Activated T-cell treated with anti-CD3 and anti-CD28 coated beads for 24 hours (primary cell): ENCODE results near the gene SELL.
A peak's percentile ranks its signal among the peaks of the same experiment; 100 is the strongest.
"Not testable (repeated sequence)": the region's sequence is repeated elsewhere in the genome, so short reads cannot be mapped to it uniquely, and the experiment has no call there.

Experiments
- DNase-seq: peaks from one replicate; pipeline ENCODE4 v3.0.0-alpha.2; 2020; ENCODE audit warnings: low read depth

SELL gene

DNA sequence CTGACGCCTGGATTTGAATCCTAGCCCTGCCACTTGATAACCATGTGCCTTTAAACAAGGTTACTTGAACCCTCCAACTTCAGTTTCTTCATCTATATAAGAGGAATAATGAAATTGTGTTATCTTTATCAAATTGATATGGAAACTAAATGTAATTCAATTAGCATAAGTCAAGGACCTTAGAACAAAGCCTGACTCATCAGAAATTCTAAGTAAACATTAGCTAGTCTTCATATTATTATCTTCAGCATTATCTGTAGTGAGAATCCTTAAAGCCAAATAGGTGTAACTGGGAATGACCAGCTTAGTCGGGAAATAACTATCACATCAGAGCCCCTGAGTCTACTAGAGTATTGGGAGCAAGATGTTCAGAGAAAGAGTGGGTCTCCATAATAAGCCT is 6.6 kb downstream of the SELL start:
- no peak for DNase-seq

DNA sequence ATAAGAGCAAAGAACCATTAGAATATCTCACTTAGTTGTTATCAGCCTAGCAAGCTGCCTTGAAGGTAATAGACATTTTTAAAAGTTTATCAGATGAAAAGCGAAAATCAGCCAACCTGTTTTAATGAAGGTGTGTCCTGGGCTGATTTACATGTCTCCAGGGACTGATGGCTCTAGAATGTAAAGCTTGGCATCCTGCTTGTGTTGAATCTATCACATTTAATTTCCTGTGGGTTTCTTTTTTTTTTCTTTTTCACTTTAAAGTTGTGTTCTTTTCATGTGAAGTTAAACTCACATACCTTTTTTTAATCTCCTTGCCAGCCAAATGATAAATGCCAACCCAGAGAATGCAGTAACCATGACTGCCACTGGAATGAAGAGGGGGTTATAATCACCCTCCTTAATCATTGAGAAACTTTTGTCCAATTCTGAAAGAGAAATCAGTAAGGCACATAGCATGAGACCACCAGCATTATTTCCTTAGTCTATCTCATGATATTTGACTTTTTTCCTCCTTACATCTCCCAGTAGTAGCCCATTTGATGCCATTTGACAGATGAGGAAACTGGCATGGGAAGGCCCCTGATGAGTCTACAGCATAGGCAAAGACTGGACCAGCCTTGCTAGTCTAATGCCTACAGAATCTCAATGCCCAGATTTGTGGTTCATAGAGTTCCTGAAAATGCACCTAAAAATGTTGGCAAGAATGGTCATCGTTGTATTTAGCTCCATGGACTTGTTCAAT is 10.0 kb downstream of the SELL start:
- DNase-seq = no peak

DNA sequence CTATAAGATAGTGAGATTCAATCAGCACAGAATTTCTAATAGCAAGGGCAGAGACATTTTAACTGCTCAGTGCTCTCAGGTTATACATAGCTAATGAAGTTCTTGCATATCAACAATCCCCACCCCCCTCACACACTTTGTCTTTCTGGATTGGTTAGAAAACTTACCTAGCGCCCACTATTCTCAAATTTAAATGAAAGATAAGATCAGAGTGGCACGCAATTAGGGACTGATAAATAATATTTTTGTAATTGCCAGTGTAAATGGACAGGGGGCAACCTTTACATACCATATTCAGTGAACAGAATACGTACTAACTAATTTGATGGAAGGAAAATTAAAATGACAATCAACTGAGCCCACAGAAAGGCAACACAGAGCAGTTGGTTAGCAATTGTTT is 11.7 kb downstream of the SELL start:
- no peak for DNase-seq

DNA sequence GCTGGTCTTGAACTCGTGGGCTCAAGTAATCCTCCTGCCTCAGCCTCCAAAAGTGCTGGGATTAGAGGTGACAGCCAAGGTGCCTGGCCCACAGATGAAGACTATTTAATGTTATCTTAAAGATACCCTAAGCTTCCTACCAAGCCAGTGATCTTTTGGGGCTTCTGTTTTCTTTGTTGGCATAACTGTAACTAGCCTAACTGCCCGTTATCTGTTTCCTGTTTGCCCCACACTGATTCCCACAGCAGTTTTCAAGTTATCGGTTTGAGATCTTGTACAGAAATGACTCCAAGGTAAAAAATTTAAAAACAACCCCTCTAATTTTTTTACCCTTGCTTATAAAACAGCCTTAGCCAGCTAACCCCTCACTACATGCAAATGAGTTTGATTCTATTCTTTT is 12.4 kb downstream of the SELL start:
- DNase-seq = no peak

DNA sequence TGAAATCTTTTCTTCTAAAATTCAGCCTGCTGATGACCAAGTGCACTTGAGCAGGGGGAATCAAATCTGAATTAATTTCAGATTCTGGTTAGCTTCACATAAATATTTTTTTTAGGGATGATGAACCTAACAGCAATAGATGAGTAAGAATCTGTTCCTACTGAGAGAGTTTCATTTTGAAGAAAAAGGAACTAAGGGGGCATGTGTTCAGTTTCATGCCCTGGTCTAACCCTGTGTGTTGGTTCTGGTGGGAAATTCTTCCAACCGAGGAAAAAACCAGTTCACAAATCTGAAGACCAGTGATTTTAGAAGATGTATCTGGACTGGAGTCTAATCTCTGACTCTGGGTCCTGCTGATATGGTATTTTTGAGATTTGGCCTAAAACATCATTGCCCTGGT is 13.7 kb downstream of the SELL start:
- no peak for DNase-seq

DNA sequence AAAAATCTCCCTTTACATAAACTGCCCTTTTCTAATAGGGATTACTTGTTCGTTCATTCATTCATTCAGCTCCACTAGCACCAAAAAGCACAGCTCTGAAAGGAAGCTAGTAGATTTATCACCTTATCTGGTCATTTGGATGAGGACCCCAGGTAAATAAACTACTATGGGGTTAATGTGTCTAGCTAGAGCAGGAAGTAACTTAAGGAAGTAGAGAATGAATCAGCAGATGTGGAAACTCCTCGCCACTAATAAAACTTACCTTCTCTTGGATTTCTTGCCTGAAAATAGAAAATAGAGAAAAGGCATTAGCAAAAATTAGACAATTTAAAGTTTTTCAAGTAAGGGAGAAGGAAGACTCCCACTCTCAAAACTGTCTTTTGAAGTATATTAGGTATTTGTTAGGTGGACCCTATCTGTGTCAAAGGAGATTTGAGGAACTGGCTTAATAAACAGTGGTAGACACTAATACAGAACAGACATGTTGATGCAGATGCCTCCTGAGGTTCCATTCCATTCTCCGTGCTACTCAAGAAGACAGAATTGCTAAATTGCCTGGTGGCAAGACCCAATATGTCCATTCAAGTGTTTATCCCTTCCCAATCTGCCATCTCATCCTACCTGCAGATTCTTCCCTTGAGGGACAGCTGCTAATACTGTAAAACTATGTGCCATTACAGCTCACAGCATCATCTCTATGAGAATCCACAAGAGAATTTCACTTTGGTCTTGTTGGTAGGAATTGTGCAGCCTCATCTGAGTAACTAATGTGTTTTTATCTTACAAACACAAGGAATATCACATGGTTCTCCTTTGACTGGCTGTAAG is 14.9 kb downstream of the SELL start:
- DNase-seq = no peak

DNA sequence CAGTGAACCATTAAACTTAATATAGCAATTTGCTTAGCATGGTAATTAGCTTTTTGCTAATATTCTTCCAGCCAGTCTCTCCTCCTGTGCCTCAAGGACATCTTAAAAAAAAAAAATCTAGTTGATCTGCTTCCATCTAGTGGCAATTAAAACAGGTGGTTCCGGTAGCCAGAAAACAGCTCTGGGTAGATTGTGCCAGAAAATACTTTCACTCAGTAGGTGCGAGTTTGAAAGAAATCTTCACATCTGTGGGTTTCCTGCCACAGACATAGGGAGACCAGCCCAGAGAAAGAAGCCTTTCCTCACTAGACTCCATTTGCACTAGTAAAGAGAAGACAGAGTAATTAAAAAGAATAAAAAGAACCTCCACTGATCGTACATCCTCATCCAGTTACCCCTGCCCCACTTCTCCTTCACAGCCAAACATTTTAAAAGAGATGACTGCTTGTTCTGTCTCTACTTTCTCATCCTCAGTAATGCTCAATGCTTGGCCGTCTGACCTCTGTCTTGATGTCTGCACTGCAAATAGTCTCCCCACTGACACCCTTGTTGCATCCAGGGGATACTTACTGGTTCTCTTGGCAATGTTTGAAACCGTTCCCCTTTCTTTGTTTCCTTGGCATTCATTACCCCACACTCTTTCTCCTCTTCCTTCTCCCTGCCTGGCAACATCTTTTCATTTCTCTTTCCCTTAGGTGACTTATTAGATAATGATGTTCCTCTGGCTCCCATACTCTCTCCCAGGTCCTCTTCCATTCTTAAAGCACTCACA is 16.9 kb downstream of the SELL start:
- DNase-seq = no peak

DNA sequence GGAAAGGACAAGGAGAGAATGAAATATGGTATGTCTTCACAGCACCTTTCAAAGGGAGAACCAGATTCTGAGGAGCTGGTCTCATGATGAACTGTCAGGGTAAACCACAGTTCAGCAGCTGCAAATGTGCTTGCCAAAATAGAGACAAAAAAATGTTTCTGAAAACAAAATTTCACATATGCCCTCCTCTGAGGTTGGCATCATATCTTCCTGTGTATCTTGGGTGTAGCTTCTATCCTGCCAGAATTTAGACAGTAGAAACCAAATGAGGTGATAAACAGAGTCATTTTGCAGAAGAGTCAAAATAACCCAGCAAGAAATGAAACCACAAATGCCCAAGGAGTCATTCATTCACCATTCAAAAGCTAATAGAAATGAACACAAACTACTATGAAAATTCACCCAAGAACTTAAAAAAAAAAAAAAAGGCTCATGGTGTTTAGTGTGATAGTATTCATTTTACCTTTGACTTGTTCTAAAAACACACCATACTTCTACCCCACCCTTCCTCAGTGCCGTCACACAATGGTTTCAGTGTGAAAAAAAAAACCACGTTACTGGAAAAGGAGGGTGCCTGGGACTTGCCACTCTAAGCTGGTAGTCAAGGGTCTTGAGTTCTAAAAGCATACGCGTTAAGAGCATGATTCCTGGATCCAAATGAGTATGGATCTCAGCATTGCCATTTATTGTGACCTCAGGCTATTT is 18.5 kb downstream of the SELL start:
- no peak for DNase-seq

DNA sequence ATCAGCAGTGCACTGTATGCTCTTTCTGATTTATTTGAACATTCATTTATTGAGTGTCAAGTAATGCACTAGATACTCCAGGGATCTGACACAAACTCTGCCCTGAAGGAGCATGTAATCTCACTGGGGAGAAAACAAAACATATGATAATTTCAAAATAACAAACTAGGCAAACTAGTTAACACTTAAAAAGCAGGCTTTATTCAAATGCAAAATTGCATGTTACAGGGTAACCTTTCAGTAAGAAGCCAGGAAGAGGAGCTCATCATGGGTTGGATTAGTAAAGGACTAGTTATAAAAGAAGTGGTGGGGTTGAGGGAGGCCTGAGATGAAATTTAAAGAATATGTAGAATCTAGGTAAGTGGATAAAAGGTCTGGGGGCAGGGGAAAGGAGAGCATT is 20.9 kb downstream of the SELL start:
- DNase-seq = no peak

DNA sequence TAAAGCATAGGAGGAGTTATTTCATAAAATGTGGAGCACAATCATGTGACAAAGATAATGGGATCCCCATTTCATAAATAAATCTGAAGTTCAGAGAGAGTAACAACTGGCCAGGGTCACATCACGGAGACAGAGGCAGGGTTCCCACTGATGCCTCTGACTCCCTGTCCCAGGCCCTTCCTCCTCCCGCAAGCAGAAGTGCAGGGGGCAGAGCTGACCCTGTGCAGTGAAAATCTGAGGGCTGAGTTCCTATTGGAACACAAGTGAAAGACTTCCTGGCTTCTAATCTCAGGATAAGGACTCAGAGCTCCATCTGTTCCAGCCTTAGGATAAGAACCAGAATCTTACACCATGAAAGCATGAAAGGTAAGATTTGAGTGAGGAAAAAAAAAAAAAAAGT is 22.0 kb downstream of the SELL start:
- DNase-seq = no peak

DNA sequence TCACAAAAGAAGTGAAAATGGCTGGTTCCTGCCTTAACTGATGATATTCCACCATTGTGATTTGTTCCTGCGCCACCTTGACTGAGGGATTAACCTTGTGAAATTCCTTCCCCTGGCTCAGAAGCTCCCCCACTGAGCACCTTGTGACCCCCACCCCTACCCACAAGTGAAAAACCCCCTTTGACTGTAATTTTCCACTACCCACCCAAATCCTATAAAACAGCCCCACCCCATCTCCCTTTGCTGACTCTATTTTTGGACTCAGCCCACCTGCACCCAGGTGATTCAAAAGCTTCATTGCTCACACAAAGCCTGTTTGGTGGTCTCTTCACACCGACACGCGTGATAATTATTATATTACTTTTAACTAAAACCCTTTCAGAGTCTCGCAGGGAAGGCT is 23.0 kb downstream of the SELL start:
- not testable (repeated sequence) for DNase-seq

DNA sequence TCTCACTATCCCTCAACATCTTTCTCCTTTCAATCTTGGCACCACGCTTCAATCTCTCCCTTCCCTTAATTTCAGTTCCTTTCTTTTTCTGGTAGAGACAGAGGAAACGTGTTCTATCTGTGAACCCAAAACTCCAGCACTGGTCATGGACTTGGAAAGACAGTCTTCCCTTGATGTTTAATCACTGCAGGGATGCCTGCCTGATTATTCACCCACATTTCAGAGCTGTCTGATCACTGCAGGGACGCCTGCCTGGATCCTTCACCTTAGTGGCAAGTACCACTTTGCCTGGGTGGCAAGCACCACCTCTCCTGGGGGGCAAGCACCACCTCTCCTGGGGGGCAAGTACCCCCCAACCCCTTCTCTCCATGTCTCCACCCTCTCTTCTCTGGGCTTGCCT is 27.8 kb downstream of the SELL start:
- no peak for DNase-seq

DNA sequence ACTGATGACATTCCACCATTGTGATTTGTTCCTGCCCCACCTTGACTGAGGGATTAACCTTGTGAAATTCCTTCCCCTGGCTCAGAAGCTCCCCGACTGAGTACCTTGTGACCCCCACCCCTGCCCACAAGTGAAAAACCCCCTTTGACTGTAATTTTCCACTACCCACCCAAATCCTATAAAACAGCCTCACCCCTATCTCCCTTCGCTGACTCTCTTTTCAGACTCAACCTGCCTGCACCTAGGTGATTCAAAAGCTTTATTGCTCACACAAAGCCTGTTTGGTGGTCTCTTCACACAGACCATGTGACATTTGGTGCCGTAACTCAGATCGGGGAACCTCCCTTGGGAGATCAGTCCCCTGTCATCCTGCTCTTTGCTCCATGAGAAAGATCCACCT is 28.3 kb downstream of the SELL start:
- not testable (repeated sequence) for DNase-seq

DNA sequence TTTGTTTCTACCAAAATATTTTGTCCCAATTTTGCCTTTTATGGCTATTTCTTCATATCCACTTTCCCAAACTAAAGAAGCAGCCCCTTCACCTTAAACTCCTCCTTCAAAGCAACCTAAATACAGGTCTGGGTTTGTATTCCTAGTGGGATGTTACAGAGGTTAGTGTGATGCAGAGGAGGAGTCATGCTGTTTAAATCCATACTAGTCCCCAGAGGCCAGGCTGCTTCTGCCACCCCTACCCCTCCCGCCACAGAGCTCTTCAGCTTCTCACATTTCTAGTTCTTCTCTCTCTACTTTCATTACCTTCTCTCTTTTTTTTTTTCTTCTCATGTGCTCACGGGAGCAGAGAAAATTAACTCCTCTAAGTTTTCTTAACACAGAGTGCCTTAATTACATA is 29.3 kb downstream of the SELL start:
- no peak for DNase-seq

DNA sequence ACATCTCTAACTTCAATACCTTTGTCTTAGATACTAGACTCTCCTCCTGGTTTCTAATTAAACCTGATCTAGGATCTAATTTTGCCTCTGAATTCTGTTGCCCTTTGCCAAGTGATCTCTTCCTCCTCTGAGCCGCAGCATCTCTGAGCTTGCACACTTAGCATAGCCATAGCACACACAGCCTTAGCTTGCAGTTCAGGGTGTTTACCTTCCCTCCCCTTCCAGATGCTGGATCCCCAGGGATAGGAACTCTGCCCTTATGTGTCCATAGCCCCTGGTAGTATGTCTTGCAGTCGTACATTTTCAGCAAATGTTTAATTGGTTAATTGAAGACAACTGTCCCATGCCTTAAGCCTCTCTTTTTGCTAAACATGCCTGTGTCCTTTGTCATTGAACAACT is 30.3 kb downstream of the SELL start:
- DNase-seq = no peak

DNA sequence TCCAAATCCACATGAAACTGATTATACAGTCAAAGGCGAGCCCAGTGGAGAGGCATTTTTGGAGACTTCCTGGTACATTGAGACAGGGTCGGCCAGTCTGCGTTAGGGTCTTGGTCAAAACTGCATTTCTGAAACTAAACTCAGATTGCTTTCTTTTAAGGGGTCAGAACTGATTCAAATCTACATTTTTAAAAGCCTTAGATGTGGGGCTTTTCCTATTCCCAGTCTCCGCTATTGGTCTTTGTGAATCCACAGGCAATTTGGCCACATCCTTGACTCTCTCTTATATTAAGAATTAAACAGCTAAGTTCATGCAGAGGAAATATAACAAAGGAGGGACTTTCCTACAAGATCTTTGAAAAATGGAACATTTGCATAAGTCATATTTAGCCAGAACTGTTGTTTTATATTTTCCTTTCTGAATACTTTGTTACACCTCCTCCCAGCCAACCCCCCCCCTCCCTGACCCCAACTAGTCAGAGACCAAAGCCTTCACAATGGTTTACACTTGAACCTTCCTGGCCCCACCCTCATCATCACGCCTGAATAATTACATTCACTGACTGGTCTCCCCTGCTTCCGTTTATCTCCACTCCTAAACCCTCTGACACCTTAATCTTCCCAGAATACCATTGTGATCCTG is 30.9 kb downstream of the SELL start:
- peak; percentile 60 for DNase-seq

DNA sequence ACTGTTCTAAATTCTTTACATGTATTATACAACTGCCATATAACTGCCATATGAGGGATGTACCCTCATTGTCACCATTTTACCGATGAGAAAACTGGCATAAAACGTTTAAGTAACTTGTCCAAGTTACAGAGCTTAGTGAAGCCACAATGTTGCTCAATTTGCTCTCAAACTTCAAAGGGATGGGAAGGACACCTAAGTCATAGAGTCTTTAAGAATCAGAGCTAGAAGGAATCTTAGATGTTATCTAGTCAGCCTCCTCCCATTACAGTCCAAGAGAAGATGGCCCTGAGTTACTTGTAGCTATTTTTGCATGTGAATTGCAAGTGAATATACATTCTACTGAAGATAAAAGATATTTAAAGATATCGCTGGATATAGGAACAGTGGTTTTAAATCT is 31.7 kb downstream of the SELL start:
- no peak for DNase-seq

DNA sequence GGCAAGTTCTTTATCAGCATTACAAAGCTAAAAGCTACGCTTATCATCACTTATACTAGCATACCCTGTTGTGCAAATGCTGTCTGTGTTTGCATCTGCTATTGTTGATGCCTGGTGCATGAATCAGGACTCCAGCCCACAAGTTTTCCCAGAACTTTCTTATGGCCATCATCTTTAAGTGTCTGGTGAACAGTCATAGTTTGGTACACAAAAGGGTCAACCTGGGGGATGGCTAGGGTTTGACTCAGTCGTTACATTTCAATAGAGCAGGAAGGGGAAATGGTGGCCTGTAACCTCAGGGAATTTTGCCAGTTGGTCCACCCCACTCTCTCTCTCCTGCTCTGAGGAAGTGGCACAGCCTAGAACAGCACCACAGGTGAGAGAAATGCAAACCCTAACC is 35.4 kb downstream of the SELL start:
- no peak for DNase-seq

DNA sequence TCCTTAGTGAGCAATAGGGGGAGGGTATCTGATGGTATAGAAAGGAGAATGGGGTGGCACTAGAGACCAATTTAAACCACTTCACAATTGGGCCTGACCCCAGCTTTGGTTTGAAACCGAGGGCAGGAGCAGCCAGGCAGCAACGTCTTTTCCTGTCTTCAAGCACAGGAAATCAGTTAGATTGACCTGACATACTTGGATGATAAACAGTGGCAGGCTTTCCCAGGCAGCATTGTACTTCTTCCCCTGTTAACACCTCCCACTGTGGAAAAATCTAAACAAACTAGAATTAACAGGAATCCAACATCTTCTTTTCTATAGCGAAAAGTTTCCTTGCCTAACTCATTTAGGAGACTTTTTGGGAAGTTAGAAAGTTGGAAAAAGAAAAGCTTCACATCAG is 40.6 kb downstream of the SELL start:
- DNase-seq = no peak

DNA sequence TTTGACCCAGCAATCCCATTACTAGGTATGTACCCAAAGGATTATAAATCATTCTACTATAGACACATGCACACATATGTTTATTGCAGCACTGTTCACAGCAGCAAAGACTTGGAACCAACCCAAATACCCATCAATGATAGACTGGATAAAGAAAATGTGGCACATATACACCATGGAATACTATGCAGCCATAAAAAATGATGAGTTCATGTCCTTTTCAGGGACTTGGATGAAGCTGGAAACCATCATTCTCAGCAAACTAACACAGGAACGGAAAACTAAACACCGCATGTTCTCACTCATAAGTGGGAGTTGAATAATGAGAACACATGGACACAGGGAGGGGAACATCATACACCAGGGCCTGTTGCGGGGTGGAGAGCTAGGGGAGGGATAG is 41.2 kb downstream of the SELL start:
- DNase-seq = not testable (repeated sequence)

DNA sequence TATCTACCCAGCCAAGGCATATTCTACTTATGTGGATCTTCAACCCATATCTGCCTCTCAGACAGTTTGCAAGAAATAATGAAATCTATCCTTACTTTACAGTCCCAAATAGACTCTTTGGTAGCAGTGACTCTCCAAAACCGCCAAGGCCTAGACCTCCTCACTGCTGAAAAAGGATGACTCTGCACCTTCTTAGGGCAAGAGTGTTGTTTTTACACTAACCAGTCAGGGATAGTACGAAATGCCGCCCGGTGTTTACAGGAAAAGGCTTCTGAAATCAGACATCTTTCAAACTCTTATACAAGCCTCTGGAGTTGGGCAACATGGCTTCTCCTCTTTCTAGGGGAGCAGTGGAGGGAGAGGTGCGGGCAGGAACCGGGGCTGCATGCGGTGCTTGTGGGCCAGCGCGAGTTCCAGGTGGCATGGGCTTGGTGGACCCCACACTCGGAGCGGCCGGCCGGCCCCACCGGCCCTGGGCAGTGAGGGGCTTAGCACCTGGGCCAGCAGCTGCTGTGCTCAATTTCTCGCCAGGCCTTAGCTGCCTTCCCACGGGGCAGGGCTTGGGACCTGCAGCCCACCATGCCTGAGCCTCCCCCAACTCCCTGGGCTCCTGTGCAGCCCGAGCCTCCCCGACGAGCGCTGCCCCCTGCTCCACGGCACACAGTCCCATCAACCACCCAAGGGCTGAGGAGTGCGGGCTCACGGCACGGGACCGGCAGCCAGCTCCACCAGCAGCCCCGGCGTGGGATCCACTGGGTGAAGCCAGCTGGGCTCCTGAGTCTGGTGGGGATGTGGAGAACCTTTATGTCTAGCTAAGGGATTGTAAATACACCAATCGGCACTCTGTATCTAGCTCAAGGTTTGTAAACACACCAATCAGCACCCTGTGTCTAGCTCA is 43.5 kb downstream of the SELL start:
- not testable (repeated sequence) for DNase-seq
